ENCODE results near the gene TTC17.

TTC17 gene

DNA sequence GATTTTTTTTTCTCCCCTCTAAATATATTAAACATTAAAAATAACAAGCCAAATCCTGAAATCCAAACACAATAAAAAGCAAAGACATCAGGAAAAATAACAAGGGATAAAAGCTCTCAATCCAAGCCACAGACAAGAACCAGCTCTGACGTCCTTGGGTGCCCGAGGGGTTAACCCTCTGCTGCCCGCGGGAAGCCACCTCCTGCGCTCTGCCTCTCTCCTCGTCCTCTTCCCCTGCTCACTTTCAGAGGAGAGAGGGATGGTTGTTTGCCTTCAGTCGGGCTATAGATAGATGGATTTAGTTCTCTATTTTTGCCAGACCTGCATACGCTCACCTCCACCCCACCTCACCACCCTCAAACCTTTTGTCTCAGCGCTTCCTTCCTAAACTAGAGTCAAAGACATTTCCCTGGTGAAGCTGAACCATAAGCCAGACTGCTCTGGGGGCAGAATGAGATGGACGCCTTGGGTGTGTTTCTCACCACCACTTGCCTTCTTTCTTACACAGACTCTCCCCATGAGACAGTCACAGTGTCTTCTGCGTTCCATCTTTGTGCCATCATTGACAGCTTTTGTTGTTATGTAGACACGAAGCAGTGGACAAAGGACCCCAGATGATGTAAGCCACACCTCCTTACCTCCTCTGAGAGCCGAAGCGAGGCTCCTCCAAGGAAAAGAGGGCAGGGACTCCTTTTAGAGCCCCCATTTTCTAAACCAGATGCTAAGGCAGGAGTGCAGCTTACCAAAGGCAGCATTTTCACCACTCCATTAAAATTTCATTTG is 179.3 kb downstream of the TTC17 start:
- DNase-seq (ENCODE audit: low read depth in 2 of 2), result no peak

DNA sequence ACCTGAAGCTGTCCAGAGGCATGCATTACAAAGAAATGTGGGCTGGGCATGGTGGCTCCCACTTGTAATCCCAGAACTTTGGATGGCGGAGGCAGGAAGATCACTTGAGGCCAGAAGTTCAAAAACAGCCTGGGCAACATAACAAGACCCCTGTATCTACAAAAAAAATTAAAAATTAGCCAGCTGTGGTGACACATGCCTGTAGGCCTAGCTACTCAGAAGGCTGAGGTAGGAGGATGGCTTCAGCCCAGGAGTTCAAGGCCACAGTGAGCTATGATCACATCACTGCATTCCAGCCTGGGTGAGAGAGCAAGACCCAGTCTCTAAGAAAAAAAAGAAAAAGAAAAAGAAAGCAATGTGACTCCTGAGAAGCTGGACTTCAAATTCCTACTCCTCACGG is 183.3 kb downstream of the TTC17 start:
- DNase-seq (ENCODE audit: low read depth in 2 of 2), result no peak

DNA sequence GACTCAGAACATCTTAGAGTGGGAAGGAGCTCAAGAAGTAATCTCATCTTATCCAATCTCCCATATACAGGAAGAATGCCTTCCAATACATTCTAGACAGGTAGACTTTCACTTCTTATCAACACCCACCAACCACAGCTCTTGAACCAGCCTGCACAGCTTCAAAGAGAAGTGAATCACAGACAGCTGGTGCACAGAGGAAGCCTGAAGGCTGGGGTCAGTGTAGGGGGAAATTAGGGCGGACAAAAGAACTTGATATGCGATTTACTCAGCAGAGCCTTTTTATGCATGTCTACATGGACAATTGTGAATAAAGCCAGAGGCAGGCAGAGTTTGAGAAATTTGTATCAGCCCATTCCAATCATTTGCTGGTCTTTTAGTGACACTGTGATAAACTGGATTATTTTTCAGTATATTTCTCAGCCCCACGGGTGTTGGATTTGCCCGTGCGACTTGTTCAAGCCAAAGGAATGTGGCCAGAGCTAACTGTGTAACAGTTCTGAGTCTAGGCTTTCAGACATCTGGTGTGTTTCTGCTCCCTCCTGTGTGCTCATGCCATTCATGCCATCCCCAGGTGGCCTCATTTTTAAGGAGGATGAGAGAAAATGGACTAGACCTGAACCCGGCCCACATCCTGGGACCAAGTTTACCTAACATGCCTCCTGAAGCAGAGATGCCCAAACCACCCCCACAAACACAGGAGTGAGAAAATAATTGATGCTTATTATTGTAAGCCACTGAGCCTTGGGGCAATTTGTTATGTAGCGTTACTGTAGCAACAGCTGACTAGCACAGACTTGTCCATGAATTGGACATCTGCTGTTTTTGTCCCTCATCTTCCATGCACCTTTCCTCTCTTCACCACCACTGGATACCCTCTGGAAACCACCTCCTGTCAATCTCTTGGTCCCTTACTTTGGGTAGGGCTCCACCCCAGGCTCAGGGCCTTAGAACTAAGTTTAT is 184.3 kb downstream of the TTC17 start:
- no peak for DNase-seq (ENCODE audit: low read depth in 2 of 2)

All from activated CD4-positive, alpha-beta T cell treated with anti-CD3 and anti-CD28 coated beads for 24 hours (primary cell).